Astrocyte of the cerebellum (primary cell): ENCODE measurements around the gene ALOX5.

Experiments used
- DNase-seq: peaks from one replicate; pipeline ENCODE4 v3.0.0-alpha.2; 2011; ENCODE audit warnings: low read depth
- H3K4me3 ChIP-seq: 2 replicates; pipeline ENCODE4 v1.5.1; 2011; ENCODE audit warnings: mild to moderate bottlenecking, low read depth, low read length, moderate library complexity
- in situ Hi-C: cut with HindIII; loops from 2 replicates; pipeline ENCODE4 v1.10.0; 2017; ENCODE audit warnings: low sequenced_read_pairs
- TF ChIP-seq, protein P1 (sequence below): IDR thresholded peaks from 2 replicates; pipeline ENCODE4 v1.5.1; 2012; ENCODE audit warnings: low read length, low read depth, moderate library complexity, mild to moderate bottlenecking; ENCODE audit errors: missing control alignments

Gene ALOX5

DNA sequence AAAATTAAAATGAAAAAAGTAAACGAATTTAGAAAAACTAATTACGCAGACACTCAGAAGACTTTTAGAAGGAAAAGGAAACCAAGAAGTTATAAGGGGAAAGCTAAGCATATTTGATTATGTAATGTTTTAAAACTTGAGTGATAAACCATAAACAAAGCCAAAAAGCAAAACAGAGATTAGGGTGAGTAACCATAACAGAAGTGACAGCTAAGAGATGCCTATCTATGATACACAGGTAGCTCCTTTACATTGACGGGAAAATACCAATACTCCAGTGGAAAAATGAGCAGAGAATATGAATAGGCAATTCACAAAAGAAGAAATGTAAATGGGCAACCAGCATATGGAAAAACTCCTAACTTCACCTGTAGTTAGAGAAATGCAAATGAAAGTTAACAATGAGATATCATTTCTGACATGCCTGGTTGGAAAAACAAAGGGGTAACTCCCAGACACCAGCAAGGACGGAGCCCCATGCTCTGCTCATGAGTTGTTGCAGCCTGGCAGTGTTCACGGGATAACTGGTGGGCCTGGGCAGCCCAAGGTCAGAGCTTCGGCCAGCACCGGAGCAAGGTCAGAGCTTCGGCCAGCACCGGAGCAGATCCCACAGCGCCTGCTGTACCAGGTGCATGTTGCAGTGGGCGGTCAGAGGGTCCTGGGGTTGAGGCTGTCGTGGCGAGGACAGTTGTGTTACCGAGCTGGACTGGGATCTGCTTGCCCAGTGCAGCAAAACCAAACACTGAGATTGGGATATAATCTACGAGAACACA is 58.9 kb downstream of the ALOX5 start:
- in situ Hi-C loops: no loop called here
- no peak for DNase-seq
- H3K4me3 ChIP-seq: no peak overlapping the region
- TF ChIP-seq, protein P1, sequence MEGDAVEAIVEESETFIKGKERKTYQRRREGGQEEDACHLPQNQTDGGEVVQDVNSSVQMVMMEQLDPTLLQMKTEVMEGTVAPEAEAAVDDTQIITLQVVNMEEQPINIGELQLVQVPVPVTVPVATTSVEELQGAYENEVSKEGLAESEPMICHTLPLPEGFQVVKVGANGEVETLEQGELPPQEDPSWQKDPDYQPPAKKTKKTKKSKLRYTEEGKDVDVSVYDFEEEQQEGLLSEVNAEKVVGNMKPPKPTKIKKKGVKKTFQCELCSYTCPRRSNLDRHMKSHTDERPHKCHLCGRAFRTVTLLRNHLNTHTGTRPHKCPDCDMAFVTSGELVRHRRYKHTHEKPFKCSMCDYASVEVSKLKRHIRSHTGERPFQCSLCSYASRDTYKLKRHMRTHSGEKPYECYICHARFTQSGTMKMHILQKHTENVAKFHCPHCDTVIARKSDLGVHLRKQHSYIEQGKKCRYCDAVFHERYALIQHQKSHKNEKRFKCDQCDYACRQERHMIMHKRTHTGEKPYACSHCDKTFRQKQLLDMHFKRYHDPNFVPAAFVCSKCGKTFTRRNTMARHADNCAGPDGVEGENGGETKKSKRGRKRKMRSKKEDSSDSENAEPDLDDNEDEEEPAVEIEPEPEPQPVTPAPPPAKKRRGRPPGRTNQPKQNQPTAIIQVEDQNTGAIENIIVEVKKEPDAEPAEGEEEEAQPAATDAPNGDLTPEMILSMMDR: no peak

DNA sequence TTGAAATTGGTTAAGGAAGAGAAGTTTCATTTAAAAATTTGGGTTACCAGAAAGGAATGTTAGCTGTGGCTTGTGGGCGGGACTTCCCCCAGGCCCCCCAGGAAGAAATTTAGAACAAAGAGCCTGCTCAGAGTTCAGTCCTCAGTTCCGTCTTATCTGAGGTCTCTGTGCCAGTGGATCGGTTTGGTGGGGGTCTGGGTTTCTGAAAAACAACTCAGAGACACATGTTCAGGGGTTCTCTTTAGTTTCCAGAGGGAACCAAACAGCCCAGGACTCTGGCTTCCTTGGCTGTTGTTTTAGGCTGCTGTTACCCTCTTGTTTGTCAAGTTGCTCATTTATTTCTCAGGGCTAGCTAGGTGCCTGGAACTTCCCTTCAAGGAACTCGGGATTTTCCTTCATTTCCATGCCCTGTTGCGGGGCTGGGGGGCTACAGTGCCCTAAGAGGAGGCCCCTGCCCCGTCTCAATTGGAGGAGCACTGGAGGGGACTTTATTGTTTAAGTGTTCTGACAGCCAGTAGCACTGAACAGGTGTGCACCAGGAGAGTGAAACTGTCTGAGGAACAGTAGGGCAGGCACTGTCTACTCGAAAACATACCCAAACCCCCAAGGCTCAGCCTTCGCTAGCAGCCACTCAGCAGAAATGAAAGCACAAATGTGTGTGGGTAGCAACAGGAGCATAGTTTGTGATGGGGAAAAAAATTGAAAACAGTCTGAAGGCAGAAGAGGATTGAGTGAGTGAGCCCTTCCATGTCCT is 59.9 kb downstream of the ALOX5 start:
- TF ChIP-seq, protein P1: no peak
- in situ Hi-C loops: no loop called here
- no peak overlapping the region for H3K4me3 ChIP-seq
- DNase-seq: no peak

DNA sequence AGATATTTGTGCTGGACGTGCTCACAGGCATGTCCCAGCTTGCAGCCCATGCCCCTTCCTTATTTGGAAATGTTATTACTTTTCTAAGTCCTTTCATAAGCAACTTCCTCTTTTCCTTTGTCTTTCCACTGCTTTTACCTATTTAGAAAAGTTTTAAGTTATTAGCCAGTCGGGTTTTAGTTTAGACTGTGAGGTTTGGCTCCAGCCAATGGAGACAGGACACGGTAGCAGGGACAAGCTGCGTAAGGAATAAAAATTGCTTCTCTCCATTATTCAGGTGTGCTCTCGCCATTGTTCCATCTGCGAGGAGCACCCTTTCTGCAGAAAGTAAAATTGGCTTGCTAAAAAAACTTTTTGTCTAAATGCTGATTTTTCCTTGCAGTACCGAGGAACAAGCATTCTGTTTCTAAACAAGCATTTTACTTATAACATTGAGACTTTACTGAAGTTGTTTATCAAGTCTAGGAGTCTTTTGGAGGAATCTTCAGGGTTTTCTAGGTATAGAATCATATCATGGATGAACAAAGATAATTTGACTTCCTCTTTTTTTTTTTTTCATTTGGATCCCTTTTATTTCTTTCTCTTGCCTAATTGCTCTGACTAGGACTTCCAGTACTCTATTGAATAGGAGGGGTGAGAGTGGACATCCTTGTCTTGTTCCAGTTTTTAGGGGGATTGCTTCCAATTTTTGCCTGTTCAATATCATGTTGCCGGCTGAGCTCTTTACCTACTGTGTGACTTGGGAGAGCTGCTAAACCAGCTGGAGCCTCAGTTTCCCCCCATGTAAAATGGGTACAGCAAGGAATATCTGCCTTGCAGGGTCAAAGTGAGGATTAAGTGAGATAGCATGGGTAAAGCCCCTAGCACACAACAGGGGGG is 63.8 kb downstream of the ALOX5 start:
- H3K4me3 ChIP-seq: no peak overlapping the region
- in situ Hi-C loops: no loop called here
- TF ChIP-seq, protein P1: no peak
- DNase-seq: no peak

DNA sequence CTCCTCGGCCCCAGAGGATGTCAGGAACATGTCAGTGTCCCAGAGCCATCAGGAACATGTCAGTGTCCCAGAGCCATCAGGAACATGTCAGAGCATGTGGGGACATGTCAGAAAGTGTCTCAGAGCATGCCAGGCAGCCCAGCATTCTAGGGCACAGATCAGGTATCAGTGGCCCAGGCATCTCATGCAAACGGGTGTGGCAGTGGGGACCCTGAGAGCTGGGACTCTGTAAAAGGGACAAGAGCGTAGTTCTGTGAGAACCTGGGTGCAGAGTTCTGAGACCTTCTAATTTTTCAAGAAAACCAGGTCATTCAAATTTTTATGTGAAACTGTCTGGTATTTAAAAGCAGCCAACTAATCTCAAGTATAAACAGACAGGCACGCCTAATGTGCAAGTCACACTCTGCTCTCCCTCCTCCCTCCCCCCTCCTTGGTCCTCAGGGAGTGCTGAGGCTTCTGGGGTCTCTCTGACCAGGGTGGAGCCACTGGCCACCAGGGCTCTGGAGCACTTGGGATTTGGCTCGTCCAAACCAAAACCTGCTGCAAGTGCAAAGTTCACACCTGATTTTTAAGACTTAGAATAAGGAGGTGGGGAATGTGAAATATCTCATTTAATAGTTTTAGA is 64.6 kb downstream of the ALOX5 start:
- in situ Hi-C loops: no loop called here

DNA sequence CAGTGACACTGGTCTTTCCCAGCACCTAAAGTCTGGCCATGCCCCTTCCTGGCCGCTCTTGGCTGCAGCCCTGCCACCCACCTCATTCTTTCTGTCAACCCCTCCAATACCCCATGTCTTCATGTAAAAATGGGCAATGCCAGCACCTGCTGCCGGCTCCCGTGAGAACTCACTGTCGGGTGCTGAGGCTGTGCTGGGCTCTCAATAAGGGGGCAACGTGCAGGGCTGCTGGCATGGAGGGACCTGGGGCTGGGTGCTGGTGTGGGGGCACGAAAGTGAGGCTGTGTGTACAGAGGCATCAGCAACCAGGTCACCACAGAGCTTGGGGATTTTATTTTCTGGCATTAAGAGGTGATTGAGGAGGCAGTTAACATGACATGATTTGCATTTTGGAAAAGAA is 65.3 kb downstream of the ALOX5 start:
- in situ Hi-C loops: no loop called here
- TF ChIP-seq, protein P1: no peak
- DNase-seq: no peak
- H3K4me3 ChIP-seq: no peak overlapping the region

More for the DNA sequence above, 64.6 kb downstream of the ALOX5 start:
- TF ChIP-seq, protein P1: no peak
- no peak overlapping the region for H3K4me3 ChIP-seq
- no peak for DNase-seq

DNA sequence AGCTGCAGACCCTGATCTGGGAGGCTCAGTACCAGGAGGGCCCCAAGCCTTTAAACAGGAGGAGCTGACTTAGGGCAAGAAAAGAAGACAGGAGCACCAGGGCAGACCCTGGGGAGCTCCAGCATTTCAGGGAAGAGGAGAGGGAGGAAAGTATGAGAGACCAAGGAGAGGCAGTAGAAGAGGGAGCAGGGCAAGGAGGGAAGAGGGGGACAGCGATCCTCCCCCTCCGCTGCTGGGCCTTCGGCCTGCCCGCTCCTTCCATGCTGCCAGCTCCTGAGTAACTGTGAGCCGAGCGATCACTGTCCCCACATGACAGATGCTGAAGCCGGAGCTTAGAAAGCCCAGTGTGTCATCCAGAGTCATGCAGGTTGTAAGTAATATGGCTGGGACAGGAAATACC is 65.9 kb downstream of the ALOX5 start:
- no peak overlapping the region for H3K4me3 ChIP-seq
- in situ Hi-C loops: no loop called here

More for the DNA sequence above, 65.9 kb downstream of the ALOX5 start:
- TF ChIP-seq, protein P1: no peak
- DNase-seq: no peak
